H9 (cell line): Measurements from ENCODE around the gene TRERF1. TPM values are rescaled to one million over a fixed set of nuclear protein-coding genes. Genes with fewer than 3 reads are reported as not detected.

Source experiments
- DNase-seq: peaks from one replicate; pipeline ENCODE4 v3.0.0-alpha.2; 2017
- H2AFZ ChIP-seq: one replicate; pipeline ENCODE4 v1.6.1; 2013; ENCODE audit warnings: mild to moderate bottlenecking, low read length, control low read depth, moderate library complexity
- H2AK5ac ChIP-seq: 2 replicates; pipeline ENCODE4 v1.6.1; 2013; ENCODE audit warnings: low read length, control low read depth, mixed read lengths; ENCODE audit not compliant: insufficient read length
- H2BK120ac ChIP-seq: one replicate; pipeline ENCODE4 v1.6.1; 2013; ENCODE audit warnings: low read depth, mild to moderate bottlenecking, low read length, control low read depth, inconsistent platforms; ENCODE audit not compliant: poor library complexity, severe bottlenecking
- H2BK12ac ChIP-seq: 2 replicates; pipeline ENCODE4 v1.6.1; 2013; ENCODE audit warnings: low read length, control low read depth, mixed read lengths, low read depth; ENCODE audit not compliant: insufficient read length
- H2BK15ac ChIP-seq: 2 replicates; pipeline ENCODE4 v1.6.1; 2013; ENCODE audit warnings: low read depth, low read length, control low read depth
- H2BK20ac ChIP-seq: one replicate; pipeline ENCODE4 v1.6.1; 2013; ENCODE audit warnings: low read depth, mild to moderate bottlenecking, low read length, control low read depth, inconsistent platforms; ENCODE audit not compliant: poor library complexity, severe bottlenecking
- H2BK5ac ChIP-seq: 2 replicates; pipeline ENCODE4 v1.6.1; 2013; ENCODE audit warnings: low read length, control low read depth, mixed read lengths; ENCODE audit not compliant: insufficient read length
- H3K14ac ChIP-seq: 2 replicates; pipeline ENCODE4 v1.6.1; 2013; ENCODE audit warnings: low read length, control low read depth; ENCODE audit not compliant: insufficient read depth
- H3K18ac ChIP-seq: 2 replicates; pipeline ENCODE4 v1.6.1; 2013; ENCODE audit warnings: low read depth, mild to moderate bottlenecking, mixed read lengths, low read length, control low read depth; ENCODE audit not compliant: insufficient read length
- H3K23ac ChIP-seq: 2 replicates; pipeline ENCODE4 v1.6.1; 2013; ENCODE audit warnings: low read length, control low read depth, mixed read lengths, low read depth; ENCODE audit not compliant: insufficient read length
- H3K23me2 ChIP-seq: 2 replicates; pipeline ENCODE4 v1.6.1; 2013; ENCODE audit warnings: low read depth, mild to moderate bottlenecking, mixed read lengths, low read length, control low read depth; ENCODE audit not compliant: insufficient read length, poor library complexity, severe bottlenecking
- H3K27ac ChIP-seq: 2 replicates; pipeline ENCODE4 v1.5.1; 2013; ENCODE audit warnings: low read length, control low read depth, mixed read lengths, low read depth; ENCODE audit not compliant: insufficient read length
- H3K27me3 ChIP-seq: 2 replicates; pipeline ENCODE4 v1.6.1; 2013; ENCODE audit warnings: low read length, control low read depth, inconsistent platforms; ENCODE audit not compliant: insufficient read depth
- H3K4ac ChIP-seq: 2 replicates; pipeline ENCODE4 v1.6.1; 2013; ENCODE audit warnings: low read depth, mild to moderate bottlenecking, control low read depth, inconsistent platforms, low read length, moderate library complexity
- H3K4me1 ChIP-seq: 2 replicates; pipeline ENCODE4 v1.6.1; 2013; ENCODE audit warnings: low read length, control low read depth, inconsistent platforms; ENCODE audit not compliant: insufficient read depth
- H3K4me2 ChIP-seq: 2 replicates; pipeline ENCODE4 v1.6.1; 2013; ENCODE audit warnings: low read length, control low read depth, mixed read lengths; ENCODE audit not compliant: insufficient read length, insufficient read depth
- H3K56ac ChIP-seq: 2 replicates; pipeline ENCODE4 v1.6.1; 2013; ENCODE audit warnings: low read depth, mild to moderate bottlenecking, mixed read lengths, low read length, control low read depth; ENCODE audit not compliant: insufficient read length
- H3K79me1 ChIP-seq: 2 replicates; pipeline ENCODE4 v1.6.1; 2013; ENCODE audit warnings: low read depth, mild to moderate bottlenecking, moderate library complexity, low read length, control low read depth, inconsistent platforms; ENCODE audit not compliant: insufficient read depth, poor library complexity, severe bottlenecking
- H3K79me2 ChIP-seq: 2 replicates; pipeline ENCODE4 v1.6.1; 2013; ENCODE audit warnings: low read length, control low read depth, inconsistent platforms; ENCODE audit not compliant: insufficient read depth
- H3K9ac ChIP-seq: 2 replicates; pipeline ENCODE4 v1.6.1; 2013; ENCODE audit warnings: low read length, control low read depth, mixed read lengths; ENCODE audit not compliant: insufficient read length; ENCODE audit errors: extremely low read depth
- H3K9me3 ChIP-seq: one replicate; pipeline ENCODE4 v1.6.1; 2013; ENCODE audit warnings: low read depth, low read length, inconsistent platforms; ENCODE audit not compliant: control insufficient read depth
- H3T11ph ChIP-seq: one replicate; pipeline ENCODE4 v1.6.1; 2013; ENCODE audit warnings: mild to moderate bottlenecking, low read length, control low read depth, inconsistent platforms
- H4K20me1 ChIP-seq: one replicate; pipeline ENCODE4 v1.6.1; 2013; ENCODE audit not compliant: control insufficient read depth, insufficient read length, insufficient read depth
- H4K5ac ChIP-seq: 2 replicates; pipeline ENCODE4 v1.6.1; 2013; ENCODE audit warnings: low read depth, mild to moderate bottlenecking, mixed read lengths, low read length, control low read depth; ENCODE audit not compliant: insufficient read length
- H4K8ac ChIP-seq: replicated peaks from 2 replicates; pipeline ENCODE4 v1.6.1; 2013; ENCODE audit warnings: low read length, control low read depth, mixed read lengths, low read depth; ENCODE audit not compliant: insufficient read length
- H4K91ac ChIP-seq: 2 replicates; pipeline ENCODE4 v1.6.1; 2013; ENCODE audit warnings: low read depth, mild to moderate bottlenecking, moderate library complexity, mixed read lengths, low read length, control low read depth; ENCODE audit not compliant: insufficient read length
- H3K27ac Mint-ChIP-seq, 3 experiments: 2 replicates in 2 of 3; 3 replicates in 1 of 3; pipeline ENCODE4 v1.8.0; 2020 to 2021; ENCODE audit warnings: mixed read lengths in 3 of 3, mild to moderate bottlenecking in 1 of 3, moderate library complexity in 1 of 3
- H3K27me3 Mint-ChIP-seq: 2 replicates; pipeline ENCODE4 v1.8.0; 2021; ENCODE audit warnings: low read depth, mild to moderate bottlenecking, moderate library complexity, mixed read lengths
- H3K36me3 Mint-ChIP-seq, 3 experiments: 2 replicates in 2 of 3; 3 replicates in 1 of 3; pipeline ENCODE4 v1.8.0; 2020 to 2021; ENCODE audit warnings: low read depth in 3 of 3, mixed read lengths in 3 of 3; ENCODE audit not compliant: insufficient read depth in 1 of 3
- H3K4me1 Mint-ChIP-seq, 2 experiments: 2 replicates each; pipeline ENCODE4 v1.8.0; 2020; ENCODE audit warnings: mixed read lengths in 2 of 2
- H3K4me3 Mint-ChIP-seq, 2 experiments: 2 replicates in 1 of 2; 3 replicates in 1 of 2; pipeline ENCODE4 v1.8.0; 2020 to 2021; ENCODE audit warnings: mild to moderate bottlenecking in 2 of 2, mixed read lengths in 2 of 2, moderate library complexity in 1 of 2
- H3K9me3 Mint-ChIP-seq, 2 experiments: 2 replicates in 1 of 2; 3 replicates in 1 of 2; pipeline ENCODE4 v1.8.0; 2020; ENCODE audit warnings: mild to moderate bottlenecking in 2 of 2, mixed read lengths in 2 of 2, moderate library complexity in 1 of 2
- CTCF ChIP-seq: fragments of 200-600 bp; sonication (generic); conservative IDR thresholded peaks from 3 replicates; pipeline ENCODE4 v1.8.0; 2021; ENCODE audit warnings: antibody characterized with exemption, mild to moderate bottlenecking
- WGBS: extraction: QIAGEN DNeasy Blood & Tissue Kit; methylation state at CpG from one replicate; pipeline ENCODE4 v1.1.7; 2013; ENCODE audit warnings: missing lambda C conversion rate, low lambda C conversion rate, mixed read lengths; ENCODE audit not compliant: insufficient read length; ENCODE audit errors: extremely low coverage; 5-methylcytosine and 5-hydroxymethylcytosine counted together
- total RNA-seq: library from RNA; stranded (reverse); gene quantifications from 2 replicates; pipeline ENCODE4 v1.2.1, GENCODE V29; 2021

TRERF1 gene
- total RNA-seq, 1 experiment from 2014 or later, result 19.7 TPM

GRCh38 chr6:42488129-42488528 lies 36.4 kb upstream of the TRERF1 start:
- H4K91ac ChIP-seq, result no peak overlapping the region
- Mint-ChIP-seq H3K9me3 (no peaks in the 10 kb centered on the region), H3K27ac (no peak overlapping the region), H3K36me3 (no peaks in the 10 kb centered on the region), H3K27me3 (no peaks in the 10 kb centered on the region; the same call in 1 of the 2 replicates), H3K4me1 (no peaks in the 10 kb centered on the region; a peak in 1 of 4 replicates), H3K4me3 (no peak overlapping the region)
- no peaks in the 10 kb centered on the region for H3K4me1 ChIP-seq
- no peak for DNase-seq
- H3K23me2 ChIP-seq, result no peaks in the 10 kb centered on the region
- no peaks in the 10 kb centered on the region for H3K9me3 ChIP-seq
- no peak overlapping the region for H3K9ac ChIP-seq
- WGBS, result no CpG with 5 or more reads among the region's 2 CpGs
- H2AFZ ChIP-seq, result no peak overlapping the region
- no peaks in the 10 kb centered on the region for H3K79me1 ChIP-seq
- H3K27ac ChIP-seq, result no peak overlapping the region
- no peak overlapping the region for H3K4ac ChIP-seq
- no peak overlapping the region for H2AK5ac ChIP-seq
- no peak overlapping the region for H2BK15ac ChIP-seq
- no peak overlapping the region for H3T11ph ChIP-seq
- H3K56ac ChIP-seq, result no peak overlapping the region
- no peak overlapping the region for H3K14ac ChIP-seq
- no peak overlapping the region for H3K18ac ChIP-seq
- H3K27me3 ChIP-seq, result no peaks in the 10 kb centered on the region
- H3K79me2 ChIP-seq, result no peaks in the 10 kb centered on the region
- H4K20me1 ChIP-seq, result no peaks in the 10 kb centered on the region
- no peak overlapping the region for H3K4me2 ChIP-seq
- no peak overlapping the region for H4K8ac ChIP-seq
- no peak overlapping the region for H2BK20ac ChIP-seq
- TF ChIP-seq CTCF, result no peak
- H2BK12ac ChIP-seq, result no peak overlapping the region
- no peak overlapping the region for H4K5ac ChIP-seq
- H3K23ac ChIP-seq, result no peak overlapping the region
- no peak overlapping the region for H2BK5ac ChIP-seq
- H2BK120ac ChIP-seq, result no peak overlapping the region
